HG03039 (cell line): ENCODE results near the gene SH3GLB1.

Experiments used
- ATAC-seq: cut with Tn5 transposase; IDR thresholded peaks from one replicate; pipeline ENCODE4 v1.9.1; 2021; ENCODE audit warnings: mild to moderate bottlenecking, moderate library complexity; ENCODE audit not compliant: unreplicated experiment

SH3GLB1 gene

DNA sequence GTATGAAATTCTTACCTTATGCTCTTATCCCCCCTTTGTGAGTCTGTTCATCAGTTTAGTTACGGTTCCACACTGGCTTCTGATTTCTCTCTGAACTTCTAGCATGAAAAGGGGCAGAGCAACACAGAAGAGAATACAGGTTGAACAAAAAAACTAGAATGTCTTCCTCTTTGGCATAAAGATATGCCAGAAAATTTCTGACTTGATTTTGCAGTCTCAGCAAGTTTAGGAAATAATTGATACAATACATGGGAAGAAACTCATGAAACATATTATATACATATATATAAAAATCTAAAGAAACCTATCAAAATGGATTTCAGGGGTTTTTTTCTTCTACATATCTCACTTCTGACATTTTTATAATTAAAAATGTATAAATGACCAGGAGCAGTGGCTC, 27.0 kb downstream of the SH3GLB1 start:
- ATAC-seq = no peak

- ATAC-seq = no peak
Measured at GRCh38 chr1:86733340-86733739, 29.0 kb downstream of the SH3GLB1 start.

DNA sequence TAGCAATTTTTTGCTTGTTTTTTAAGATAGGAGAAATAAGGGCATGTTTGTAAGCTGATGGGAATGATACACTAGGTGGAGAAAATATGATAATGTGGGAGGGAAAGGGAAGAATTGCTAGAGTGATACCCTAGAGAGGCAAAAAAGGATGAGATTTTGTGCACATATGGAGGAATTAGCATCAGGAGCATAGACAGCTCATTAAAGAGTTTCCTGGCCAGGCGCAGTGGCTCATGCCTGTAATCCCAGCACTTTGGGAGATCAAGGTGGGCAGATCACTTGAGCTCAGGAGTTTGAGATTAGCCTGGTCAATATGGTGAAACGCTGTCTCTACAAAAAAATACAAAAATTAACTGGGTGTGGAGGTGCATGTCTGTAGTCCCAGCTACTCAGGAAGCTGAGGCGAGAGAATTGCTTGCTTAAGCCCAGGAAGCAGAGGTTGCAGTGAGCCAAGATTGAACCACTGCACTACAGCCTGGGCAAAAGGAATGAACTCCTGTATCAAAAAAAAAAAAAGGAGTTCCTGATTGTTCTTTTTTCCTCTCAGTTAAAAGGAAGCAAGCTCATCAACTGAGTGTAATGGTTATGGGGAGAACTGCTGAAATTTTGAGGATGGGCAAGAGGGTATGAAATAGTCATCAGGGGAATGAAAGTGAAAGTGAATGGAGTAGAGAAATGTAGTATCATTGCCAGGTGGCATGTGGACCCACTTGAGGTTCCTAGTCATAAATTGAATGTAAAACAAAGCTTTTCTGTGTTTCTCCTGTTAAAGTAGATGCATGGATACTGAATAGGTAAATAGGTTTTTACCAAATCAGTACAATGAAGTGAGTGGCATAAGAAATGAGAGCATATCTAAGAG, 35.5 kb downstream of the SH3GLB1 start:
- no peak for ATAC-seq

GRCh38 chr1:86741947-86742572, 37.7 kb downstream of the SH3GLB1 start:
- ATAC-seq = no peak

- ATAC-seq = no peak
Measured at GRCh38 chr1:86747304-86747703, 42.9 kb downstream of the SH3GLB1 start.

DNA sequence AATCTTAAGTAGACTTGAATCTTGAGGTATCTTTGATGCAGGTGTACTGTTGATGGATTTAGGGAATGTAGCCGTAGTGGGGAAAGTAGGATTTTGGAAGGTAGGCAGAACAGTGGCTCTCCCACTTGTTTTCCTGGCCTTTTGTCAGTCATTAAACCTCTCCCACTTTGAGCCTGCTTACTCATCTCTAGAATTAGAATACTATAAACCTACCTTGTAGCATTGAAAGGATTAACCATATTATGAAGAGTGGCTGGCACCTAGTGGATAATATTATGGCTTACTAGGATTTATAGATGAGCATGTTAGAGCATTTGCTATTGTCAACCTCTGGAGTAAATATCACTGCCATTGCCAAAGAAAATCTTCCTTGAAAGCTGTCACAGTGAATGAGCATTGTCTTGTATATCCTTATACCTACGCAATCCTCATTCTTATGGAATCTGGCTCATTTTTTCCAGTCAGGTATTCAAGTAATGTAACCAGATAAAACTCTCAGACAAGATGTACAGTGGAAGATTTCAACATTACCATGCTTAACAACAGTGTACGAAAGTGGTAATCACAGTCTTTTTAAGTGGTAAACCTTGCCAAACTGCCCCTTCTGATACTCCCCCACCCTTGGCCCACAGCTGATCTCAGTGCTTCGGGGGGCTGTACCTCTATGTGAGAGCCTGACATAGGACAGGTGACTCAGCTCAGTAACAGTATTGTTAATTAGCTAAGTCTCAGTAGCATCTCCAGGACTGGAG, 44.4 kb downstream of the SH3GLB1 start:
- no peak for ATAC-seq

- no peak for ATAC-seq
Measured at GRCh38 chr1:86750076-86750475, 45.7 kb downstream of the SH3GLB1 start.

- ATAC-seq = no peak
Measured at GRCh38 chr1:86750530-86750929, 46.2 kb downstream of the SH3GLB1 start.

DNA sequence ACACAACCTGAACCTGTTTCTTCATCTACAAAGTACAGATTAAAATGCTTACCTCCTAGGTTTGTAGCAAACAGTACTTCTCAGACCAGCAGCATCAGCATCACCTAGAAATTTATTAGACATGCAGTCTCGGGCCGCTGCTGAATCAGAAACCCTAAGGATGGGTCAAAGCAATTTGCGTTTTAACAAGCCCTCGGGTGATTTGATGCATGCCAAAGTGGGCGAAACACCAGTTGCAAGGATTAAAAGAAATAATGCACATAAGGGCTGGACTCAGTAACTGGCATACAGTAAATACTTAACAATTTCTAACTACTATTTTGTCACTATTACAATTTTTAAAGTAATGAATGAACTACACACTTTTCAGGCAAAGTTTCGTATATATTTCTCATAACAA, 47.5 kb downstream of the SH3GLB1 start:
- ATAC-seq = no peak

DNA sequence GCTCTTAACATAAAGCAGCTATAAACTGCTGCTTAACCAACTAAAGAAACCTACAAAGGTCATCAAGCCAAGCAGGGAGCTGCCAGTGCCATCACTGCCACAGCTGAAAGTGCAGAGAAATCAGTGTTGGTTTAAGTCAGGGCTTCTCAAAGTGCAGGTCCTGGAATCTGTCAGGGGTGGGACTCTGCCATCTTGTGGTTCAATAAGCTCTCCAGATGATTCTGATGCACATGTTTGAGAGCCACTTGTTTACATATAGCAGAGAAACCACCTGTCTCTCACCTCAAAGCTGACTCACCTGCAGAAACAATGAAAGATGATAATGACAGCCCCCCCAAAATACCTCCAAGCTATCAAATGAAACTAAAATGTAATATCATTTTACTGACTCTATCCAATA, 49.3 kb downstream of the SH3GLB1 start:
- ATAC-seq = no peak

- ATAC-seq = no peak
Measured at GRCh38 chr1:86754265-86754974, 50.0 kb downstream of the SH3GLB1 start.

DNA sequence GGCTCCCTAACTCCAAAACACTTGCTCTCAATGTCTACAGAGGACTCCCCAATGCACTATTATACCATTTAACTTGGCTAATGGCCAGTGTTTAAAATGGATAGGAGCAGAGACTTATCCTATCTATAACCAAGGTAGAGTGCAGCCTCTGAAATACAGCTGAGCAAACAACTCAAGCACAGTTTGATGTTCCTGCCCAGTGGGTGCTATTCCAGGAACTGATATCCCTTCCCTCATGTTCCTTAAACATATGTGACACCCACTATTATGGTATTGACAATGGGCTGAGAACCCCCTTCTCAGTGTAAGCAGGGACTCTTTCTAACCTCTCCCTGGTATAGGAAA, 51.7 kb downstream of the SH3GLB1 start:
- ATAC-seq = no peak

- no peak for ATAC-seq
Measured at GRCh38 chr1:86757272-86757984, 53.1 kb downstream of the SH3GLB1 start.

- no peak for ATAC-seq
Measured at GRCh38 chr1:86758570-86758969, 54.2 kb downstream of the SH3GLB1 start.

DNA sequence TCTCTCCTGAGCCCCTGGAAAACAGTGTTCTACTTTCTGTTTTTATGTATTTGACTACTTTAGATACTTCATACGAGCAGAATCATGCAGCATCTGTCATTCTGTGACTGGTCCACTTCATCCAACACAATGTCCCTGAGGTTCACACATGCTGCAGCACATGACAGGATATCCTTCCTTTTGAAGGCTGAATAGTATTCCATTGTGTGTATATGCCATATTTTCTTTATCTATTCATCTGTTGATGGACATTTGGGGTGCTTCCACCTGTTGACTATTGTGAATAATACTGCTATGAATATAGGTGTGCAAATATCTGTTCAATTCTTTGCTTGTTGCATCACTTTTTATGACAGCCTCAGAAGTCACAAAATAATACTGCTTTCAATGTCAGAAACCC, 55.8 kb downstream of the SH3GLB1 start:
- no peak for ATAC-seq

DNA sequence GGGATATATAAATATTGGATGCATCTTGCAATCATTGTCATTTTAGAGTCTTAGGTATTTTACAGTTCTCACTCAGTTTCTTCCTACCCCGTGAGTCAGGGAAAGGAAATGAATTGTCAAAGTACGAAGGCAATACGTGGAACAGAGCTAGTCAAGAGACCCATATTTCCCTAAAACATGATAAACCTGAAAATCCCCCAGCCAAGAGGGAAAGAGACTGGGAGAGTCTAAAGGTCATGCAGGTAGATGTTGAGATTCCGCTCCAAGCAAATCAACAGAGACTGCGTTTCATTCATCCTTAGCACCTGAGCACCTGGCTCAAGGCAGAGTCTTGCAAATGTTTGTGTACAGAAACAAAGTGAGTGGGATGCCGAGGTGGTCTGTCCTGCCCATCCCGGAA, 58.0 kb downstream of the SH3GLB1 start:
- ATAC-seq = no peak

- ATAC-seq = no peak
Measured at GRCh38 chr1:86764523-86764922, 60.1 kb downstream of the SH3GLB1 start.

GRCh38 chr1:86765073-86765472, 60.7 kb downstream of the SH3GLB1 start:
- no peak for ATAC-seq

DNA sequence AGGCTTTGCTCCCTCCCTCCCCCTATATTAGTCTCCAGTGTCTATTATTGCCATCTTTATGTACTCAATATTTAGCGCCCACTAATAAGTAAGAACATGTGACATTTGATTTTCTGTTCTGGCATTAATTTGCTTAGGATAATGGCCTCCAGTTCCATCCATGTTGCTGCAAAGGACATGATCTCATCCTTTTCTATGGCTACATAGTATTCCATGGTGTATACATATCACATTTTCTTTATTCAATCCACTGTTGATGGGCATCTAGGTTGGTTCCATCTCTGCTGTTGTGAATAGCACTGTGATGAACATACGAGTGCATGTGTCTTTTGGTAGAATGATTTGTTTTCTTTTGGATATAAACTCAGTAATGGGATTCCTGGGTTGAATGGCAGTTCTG, 61.3 kb downstream of the SH3GLB1 start:
- ATAC-seq = no peak

DNA sequence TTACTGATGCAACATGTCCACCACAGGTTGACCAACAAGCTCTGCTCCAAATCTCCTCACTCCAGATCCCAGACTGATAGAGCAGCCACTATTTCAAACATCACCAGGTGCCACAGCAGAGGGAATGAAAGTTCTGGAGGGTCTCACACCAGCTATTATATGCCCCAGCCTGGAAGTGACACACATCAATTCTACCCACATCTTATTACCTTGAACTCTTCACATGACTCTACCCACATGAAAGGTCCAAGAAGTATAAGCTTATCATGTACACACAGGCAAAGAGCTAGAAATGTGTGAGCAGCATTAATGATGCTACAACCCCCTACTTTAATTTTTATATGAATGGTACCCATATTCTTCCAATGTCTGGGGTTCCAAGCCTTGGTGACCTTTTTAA, 64.2 kb downstream of the SH3GLB1 start:
- ATAC-seq = no peak

DNA sequence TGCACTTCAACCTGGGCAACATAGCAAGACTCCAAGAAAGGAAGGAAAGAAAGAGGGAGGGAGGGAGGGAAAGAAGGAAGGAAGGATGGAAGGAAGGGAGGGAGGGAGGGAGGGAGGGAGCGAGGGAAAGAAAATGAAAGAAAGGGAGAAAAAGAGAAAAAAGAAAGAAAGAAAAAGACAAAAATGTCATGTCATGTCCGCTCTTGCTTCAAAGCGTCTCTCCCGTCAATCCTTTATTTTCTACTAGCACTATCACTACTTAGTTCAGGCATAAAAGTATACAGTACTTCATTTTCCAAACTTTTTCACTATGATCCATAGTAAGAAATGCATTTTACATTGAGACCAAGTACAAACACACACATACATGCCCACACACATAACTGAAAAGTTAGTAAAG, 64.7 kb downstream of the SH3GLB1 start:
- ATAC-seq = no peak
